Activated CD4-positive, alpha-beta T cell treated with anti-CD3 and anti-CD28 coated beads, Interleukin-2, amount 10 ng/mL, durations not matched to agents 24 days and 14 days (primary cell): Measurements from ENCODE around the gene ABCC2. TPM values are rescaled to one million over a fixed set of nuclear protein-coding genes. Genes with fewer than 3 reads are reported as not detected.
"Not testable (repeated sequence)": the region's sequence is repeated elsewhere in the genome, so short reads cannot be mapped to it uniquely, and the experiment has no call there.

Source experiments
- DNase-seq: peaks from one replicate; pipeline ENCODE4 v3.0.0; 2022
- H3K27ac Mint-ChIP-seq: one replicate; pipeline ENCODE4 v1.8.0; 2022; ENCODE audit warnings: mild to moderate bottlenecking, mixed read lengths
- H3K27me3 Mint-ChIP-seq: one replicate; pipeline ENCODE4 v1.8.0; 2022; ENCODE audit warnings: mixed read lengths
- H3K36me3 Mint-ChIP-seq: one replicate; pipeline ENCODE4 v1.8.0; 2022; ENCODE audit warnings: low read depth, mild to moderate bottlenecking, mixed read lengths
- H3K4me1 Mint-ChIP-seq: one replicate; pipeline ENCODE4 v1.8.0; 2021; ENCODE audit warnings: mixed read lengths
- H3K4me3 Mint-ChIP-seq: one replicate; pipeline ENCODE4 v1.8.0; 2022; ENCODE audit warnings: mild to moderate bottlenecking, moderate library complexity, mixed read lengths
- H3K9me3 Mint-ChIP-seq: one replicate; pipeline ENCODE4 v1.8.0; 2021; ENCODE audit warnings: mixed read lengths
- intact Hi-C: fragments of 100-400 bp; cut with micrococcal nuclease; formaldehyde crosslinking; loops from one replicate; pipeline ENCODE4 v1.15.1; 2023
- total RNA-seq: library from RNA; stranded (reverse); gene quantifications from 2 replicates; pipeline ENCODE4 v1.2.3, GENCODE V29; 2022

The ABCC2 gene
- total RNA-seq, 1 donor from 2014 or later, result 1.3 TPM

DNA sequence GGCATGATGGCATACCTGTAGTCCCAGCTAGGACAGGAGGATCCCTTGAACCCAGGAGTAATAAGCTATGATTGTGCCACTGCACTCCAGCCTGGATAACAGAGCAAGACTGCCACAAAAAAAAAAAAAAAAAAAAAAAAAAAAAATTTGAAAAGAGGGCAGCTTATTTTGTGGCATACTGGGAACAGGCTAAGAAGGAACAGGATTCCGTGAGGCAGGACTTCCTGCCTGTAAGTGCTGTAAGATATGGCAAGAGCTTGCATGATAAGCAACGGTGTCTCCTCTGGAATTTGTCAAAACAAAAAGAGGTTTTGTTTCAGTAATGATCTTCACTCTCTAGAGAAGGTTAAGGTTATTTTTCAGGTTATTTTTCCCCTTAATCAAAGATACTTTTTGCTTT is 101.1 kb downstream of the ABCC2 start:
- Mint-ChIP-seq H3K27ac (no peak overlapping the region), H3K36me3 (peaks cover 2% of the 10 kb centered on the region), H3K4me3 (no peak overlapping the region), H3K9me3 (no peaks in the 10 kb centered on the region), H3K27me3 (no peaks in the 10 kb centered on the region), H3K4me1 (peaks cover 5% of the 10 kb centered on the region)
- intact Hi-C loops, result no loop called here
- DNase-seq, result no peak

GRCh38 chr10:99888622-99889021 is 106.2 kb downstream of the ABCC2 start:
- H3K27me3 Mint-ChIP-seq, result no peaks in the 10 kb centered on the region
- no peaks in the 10 kb centered on the region for H3K9me3 Mint-ChIP-seq
- no peak for DNase-seq
- intact Hi-C loops, result no loop called here
- no peak overlapping the region for H3K27ac Mint-ChIP-seq
- no peaks in the 10 kb centered on the region for H3K4me1 Mint-ChIP-seq
- H3K36me3 Mint-ChIP-seq, result no peaks in the 10 kb centered on the region
- H3K4me3 Mint-ChIP-seq, result no peak overlapping the region

DNA sequence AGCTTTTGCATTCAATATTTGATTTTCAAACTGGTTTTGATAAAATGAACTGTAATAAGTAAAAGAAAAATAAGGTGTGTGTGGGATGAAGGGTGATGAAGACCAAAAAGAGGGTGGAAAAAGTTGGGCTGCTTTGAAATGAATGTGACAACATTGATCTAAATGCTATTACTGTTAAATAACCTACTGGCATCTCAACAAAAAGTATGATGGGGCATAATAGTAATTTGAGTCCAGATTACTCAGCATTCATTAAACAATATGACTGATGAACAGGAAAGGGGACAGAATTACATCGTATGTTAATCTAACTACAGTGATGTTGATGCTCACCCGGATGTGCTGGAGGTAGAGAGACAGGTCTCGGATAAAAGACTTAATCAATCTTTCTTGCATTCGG is 112.2 kb downstream of the ABCC2 start:
- no peaks in the 10 kb centered on the region for H3K9me3 Mint-ChIP-seq
- H3K4me1 Mint-ChIP-seq, result no peaks in the 10 kb centered on the region
- intact Hi-C loops, result no loop called here
- H3K36me3 Mint-ChIP-seq, result no peaks in the 10 kb centered on the region
- DNase-seq, result no peak
- H3K27me3 Mint-ChIP-seq, result no peaks in the 10 kb centered on the region
- no peak overlapping the region for H3K4me3 Mint-ChIP-seq
- no peak overlapping the region for H3K27ac Mint-ChIP-seq

- intact Hi-C loops, H3K36me3 Mint-ChIP-seq, DNase-seq, H3K4me3 Mint-ChIP-seq, H3K9me3 Mint-ChIP-seq, H3K4me1 Mint-ChIP-seq, H3K27me3 Mint-ChIP-seq, H3K27ac Mint-ChIP-seq: not testable (repeated sequence)
Observed at GRCh38 chr10:99895066-99895465, 112.6 kb downstream of the ABCC2 start.

- no peaks in the 10 kb centered on the region for H3K9me3 Mint-ChIP-seq
- DNase-seq, result no peak
- no peak overlapping the region for H3K27ac Mint-ChIP-seq
- no peak overlapping the region for H3K4me3 Mint-ChIP-seq
- H3K36me3 Mint-ChIP-seq, result no peaks in the 10 kb centered on the region
- no peaks in the 10 kb centered on the region for H3K27me3 Mint-ChIP-seq
- H3K4me1 Mint-ChIP-seq, result no peaks in the 10 kb centered on the region
- intact Hi-C loops, result no loop called here
Observed at GRCh38 chr10:99895867-99896266, 113.4 kb downstream of the ABCC2 start.

Other genes with a start within 250 kb of the ABCC2 start
- not detected in 2 replicates for gene NKX2-3, start 249.7 kb upstream of the ABCC2 start, total RNA-seq
- 55.8 and 61.2 TPM in 2 replicates for gene SLC25A28, start 162.2 kb upstream of the ABCC2 start, total RNA-seq
- gene ENTPD7, start 123.1 kb upstream of the ABCC2 start, total RNA-seq, result 8.2 and 8.3 TPM in 2 replicates
- gene COX15, start 50.5 kb upstream of the ABCC2 start, total RNA-seq, result 40.7 and 41.1 TPM in 2 replicates
- gene CUTC, start 50.4 kb upstream of the ABCC2 start, total RNA-seq, result 43.1 and 46.8 TPM in 2 replicates
- gene DNMBP, start 227.3 kb downstream of the ABCC2 start, total RNA-seq, result 1.3 TPM in 2 replicates